Activated CD8-positive, alpha-beta memory T cell treated with anti-CD3 and anti-CD28 coated beads for 24 hours (primary cell): ENCODE data around the gene GSC2.

Experiments used
- DNase-seq: peaks from one replicate; pipeline ENCODE4 v3.0.0-alpha.2; 2020

Gene GSC2

DNA sequence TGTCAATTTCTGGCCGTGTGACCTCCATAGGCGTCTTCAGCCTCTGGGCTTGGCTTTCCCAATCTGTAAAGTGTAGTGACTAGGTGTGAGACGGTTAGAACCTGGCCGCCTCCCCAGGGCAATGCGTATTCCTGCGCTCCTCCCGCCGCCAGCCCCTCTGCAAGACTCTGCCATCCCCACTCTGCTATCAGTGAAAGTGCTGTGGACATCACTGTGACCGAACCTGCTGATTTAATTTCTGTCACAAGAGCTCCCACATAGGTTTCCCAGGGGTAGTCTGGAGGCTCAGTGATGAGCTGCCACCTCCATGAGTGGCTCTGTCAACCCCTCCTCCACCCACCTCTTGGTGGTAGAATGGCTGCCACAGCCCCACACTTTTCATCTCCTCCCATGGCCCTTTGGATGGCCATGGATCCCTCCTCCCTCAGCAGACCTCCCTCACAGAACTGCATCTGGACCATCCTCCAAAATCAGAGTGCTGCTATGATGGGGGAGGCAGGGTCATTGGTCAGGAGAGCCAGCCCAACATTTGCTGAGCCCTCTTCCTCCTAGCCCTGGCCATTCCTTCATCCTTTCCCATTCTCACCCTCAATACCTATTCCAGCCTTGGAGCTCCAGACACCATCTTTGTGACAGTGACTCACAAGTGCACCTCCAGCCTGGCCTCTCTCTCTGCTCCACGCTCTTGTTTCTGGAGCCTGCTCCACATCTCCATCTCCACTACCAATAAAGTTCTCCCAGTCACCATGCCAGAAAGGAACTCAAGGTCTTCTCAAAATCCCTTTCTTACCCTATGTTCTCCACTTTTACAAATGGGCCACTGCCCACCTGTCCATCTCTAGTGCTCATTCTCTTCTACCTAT, 1.5 kb upstream of the GSC2 start:
- no peak for DNase-seq

DNA sequence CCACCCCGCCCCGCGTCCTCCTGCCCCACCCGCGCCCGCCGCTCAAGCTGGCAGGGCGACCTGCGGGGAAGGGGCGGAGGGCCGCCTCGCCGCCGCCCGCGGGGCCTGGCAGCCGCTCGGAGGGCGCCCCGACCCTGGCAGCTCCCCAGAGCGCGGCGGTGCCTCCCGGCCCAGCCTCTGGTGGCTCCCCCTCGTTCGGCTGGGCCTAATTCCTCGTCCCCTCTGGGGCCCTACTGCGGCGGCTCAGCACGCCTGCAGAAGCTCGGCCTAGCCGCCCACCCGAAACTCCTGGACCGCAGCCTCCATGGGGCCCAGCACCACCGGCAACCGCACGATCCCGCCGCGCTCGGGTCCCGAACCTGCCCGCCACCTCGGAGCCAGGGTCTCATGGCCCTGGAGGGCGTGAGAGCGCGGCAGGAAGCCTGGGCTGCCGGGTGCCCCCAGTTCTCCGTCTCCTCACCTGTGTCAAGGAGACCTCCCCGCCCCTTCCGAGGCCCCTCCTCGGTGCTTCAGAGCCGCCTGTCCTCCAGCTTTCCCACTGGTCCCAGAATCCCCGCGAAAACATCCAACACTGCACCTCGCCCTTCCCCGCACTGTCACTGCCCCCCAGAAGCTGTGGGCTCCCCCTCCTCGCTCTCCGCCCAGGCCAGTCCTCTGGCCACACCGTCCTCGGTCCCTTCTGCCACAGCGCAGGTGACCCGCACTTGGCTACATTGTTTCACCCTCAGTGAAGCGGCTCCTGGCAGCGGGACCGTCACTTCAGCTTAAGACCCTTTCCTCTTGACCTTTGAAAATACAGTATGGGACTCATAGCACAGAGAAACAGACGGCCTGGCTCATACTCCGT, 613 bp upstream of the GSC2 start:
- DNase-seq = no peak

DNA sequence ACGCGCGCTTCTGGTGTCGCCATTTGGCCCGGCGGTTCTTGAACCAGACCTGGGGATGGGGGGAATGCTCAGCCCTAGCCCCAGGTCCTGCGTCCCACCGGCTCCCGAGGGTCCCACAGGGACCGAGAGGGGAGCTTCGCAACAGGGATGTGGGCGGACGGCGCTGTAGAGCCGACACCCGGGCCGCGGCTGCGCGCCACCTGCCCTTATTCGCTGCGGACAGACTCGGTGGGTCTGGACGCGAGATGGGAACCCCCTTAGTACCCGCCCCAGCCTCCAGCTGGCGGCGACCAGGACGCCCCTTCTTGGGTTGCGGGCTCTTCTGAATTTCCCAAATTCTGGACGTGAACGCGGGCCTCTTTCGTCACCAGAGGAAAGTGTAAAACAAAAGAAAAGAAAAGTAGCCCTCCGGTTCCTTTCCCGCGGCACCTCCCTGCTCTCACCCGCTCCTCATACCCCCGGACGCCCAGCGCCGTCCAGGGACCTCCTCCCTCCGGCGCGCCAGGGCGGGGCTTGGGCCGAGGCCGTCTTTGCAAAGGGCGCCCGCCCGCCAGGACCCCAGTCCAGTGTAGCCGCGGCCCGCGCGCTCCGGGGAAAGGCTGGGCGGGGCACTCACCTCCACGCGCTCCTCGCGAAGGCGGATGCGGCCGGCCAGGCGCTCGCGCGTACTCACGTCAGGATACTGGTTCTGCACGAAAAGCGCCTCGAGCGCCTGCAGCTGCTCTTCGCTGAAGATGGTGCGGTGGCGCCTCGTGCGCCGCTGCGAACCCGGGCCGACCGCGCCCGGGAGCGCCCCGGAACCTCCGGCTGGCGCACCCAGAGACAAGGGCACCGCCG, 827 bp downstream of the GSC2 start:
- no peak for DNase-seq

DNA sequence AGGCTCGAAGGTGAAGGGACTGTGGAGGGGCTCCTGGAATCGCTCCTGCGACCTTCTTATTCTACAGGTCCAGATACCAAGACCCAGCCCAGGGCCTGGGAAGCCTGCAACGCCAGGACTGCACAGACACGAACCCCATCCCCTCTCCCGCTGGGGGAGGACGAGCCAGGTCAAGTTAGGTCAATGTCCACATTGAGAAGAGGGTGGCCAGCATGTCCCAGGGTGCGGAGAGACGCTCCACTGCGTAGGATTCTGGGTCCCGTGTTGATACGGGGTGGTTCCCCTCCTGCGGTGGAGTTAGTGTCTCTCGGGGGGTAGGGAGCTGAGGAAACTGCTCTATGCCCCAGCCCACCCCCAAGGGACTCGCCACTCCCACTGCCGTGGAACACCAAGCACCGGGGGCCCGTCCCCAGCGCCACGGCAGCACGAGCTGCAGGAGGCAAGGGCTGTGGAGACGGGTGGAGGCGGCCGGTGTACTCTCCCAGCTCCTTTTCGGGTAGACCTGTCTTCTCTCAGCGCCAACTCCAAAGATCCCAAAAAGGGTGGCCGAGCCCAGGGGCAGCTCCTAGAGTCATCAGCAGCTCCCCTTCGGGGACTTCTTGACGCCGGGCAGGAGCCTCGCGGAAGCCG, 1.6 kb downstream of the GSC2 start:
- no peak for DNase-seq

DNA sequence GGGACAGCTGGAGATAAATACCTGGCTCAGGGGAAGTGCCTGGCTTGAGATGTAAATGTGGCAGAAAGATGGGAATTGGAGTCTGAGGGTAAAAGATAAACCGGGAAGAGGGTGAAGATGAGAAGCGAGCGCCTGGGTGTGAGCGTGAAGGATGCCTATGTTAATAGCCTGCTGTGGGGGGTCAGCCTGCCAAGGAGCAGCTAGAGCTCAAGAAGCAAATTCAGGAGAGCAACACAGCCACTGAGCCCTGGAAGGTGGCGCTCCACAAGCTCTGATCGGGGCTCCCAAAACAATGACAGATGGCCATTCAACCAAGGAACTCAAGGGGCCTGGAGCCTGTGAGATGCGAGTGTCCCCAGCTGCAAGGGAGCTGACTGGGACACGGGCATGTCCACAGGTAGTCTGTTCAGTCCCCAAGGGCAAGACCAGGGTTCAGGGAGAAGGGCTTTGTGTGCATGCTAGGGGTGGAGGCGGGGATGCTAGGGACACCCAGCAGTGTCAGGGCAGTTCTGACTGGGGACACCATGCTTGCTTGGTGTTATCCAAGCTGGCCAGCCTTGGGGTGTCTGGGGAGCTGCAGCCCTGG, 2.8 kb downstream of the GSC2 start:
- no peak for DNase-seq

DNA sequence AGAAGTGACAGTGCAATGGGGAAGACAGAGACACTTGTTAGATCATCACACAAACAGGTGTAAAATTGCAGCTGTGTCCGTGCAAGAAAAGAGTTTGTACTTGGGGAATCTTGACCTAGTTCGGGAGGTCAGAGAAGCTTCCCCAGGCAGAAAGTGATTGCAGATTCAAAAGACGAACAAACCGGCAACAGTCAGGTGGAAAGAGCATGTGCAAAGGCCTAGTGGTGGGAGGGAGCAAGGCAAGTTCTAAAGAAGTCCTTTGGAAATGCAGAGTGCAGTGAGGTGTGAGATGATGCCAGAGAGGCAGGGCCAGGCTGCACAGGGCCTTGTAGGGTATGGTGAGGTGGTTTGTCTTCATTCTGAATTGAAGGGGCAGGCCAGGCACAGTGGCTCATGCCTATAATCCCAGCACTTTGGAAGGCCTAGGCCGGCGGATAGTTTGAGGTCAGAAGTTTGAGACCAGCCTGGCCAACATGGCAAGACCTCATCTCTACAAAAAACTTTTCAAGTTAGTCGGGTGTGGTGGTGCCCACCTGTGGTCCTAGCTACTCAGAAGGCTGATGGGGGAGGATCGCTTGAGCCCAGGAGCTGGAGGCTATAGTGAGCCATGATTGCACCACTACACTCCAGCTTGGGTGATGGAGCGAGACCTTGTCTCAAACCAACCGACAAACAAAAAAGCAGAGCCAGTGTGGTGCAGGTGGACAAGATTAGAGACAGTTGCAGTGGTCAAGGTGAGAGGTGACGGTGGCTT, 3.7 kb downstream of the GSC2 start:
- DNase-seq = no peak

DNA sequence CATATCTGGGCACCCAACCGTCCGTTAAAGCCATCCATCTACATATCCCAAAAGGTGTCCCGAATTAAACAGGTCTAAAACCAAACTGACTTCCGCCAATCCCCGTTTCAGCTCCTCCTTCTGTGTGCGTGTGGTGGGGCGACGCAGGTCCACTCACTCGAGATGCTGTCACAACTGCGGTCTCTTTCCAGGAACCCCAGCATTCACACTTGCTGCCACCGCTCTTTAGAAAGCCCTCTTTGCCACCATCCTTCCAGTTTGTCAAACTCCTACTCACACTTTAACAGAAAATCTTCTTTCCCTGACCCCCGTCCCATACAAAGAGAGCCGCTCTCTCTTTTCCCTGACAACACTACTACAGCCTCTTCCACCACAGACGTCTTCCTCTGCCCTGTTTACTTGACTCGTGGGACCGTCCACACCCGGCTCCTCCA, 6.1 kb downstream of the GSC2 start:
- DNase-seq = no peak

DNA sequence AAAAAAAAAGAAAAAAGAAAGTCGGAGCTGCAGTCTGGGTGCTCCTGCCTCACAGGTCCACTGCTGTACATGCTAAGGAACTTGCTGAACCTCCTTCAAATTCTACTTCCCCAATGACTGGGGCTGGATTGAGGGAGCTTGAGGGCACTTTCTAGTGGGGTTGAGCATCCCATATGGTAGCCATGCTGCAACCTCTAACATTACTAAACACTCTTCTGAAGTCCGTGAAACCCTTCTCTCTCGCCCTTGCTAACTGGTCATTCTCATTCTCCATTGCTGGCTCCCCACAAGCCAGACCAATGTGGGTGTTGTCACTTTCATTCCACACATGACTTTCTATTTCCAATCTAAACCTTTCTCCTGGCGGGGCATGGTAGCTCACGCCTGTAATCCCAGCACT, 6.9 kb downstream of the GSC2 start:
- DNase-seq = no peak

DNA sequence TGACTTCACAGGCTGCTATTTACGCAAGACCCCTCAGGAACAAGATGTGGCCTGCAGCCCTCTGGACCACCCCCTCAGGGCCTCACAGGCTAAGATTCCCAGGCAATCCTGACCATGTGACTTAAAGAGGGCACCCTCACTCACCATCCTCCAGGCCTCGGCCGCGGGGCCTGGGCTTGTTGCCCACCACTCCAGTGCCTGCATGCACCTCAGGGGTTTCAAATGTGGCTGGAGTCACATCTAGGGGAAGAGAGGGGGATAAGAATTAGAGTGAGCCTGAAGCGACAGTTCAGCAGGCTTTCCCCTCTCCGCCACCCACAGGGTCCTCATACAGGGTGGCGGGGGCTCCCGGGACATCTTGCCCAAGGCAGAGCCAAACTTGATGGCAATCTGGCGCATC, 7.7 kb downstream of the GSC2 start:
- DNase-seq = no peak

DNA sequence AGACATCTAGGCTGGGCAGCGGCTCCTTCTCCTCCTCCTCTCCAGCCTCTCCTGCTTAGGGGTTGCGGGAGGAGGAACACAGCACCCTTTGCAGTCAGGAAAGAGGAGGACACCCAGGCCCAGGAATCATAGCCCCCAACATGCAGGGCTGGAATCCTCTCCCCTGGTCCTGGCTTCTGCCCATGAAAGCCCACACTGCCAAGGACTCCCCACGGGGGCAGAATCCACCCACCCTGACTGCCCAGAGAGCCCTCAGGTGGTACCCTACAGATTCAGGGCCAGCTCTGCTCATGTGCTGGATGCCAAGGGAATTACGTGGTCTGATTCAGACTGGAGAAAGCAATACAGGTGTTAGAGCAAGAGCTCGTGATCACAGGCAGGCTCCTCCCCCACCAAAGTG, 10.1 kb downstream of the GSC2 start:
- no peak for DNase-seq

DNA sequence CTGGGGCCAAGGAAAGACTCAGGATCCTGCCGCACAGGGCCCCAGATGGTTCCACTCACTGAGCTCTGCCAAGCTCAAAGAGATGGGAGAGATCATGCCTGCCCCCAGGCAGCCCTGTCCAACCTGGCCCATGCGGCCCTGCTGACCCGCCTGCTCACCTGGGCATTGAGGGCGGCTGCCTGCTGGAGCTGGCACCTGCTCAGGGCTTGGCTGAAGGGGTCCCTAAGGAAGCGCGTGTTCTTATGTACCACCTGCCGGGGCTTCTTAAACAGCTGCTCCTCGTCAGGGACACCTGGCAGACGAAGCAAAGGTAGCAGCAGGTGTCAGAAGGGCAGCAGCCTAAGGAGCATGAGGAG, 11.1 kb downstream of the GSC2 start:
- DNase-seq = no peak

DNA sequence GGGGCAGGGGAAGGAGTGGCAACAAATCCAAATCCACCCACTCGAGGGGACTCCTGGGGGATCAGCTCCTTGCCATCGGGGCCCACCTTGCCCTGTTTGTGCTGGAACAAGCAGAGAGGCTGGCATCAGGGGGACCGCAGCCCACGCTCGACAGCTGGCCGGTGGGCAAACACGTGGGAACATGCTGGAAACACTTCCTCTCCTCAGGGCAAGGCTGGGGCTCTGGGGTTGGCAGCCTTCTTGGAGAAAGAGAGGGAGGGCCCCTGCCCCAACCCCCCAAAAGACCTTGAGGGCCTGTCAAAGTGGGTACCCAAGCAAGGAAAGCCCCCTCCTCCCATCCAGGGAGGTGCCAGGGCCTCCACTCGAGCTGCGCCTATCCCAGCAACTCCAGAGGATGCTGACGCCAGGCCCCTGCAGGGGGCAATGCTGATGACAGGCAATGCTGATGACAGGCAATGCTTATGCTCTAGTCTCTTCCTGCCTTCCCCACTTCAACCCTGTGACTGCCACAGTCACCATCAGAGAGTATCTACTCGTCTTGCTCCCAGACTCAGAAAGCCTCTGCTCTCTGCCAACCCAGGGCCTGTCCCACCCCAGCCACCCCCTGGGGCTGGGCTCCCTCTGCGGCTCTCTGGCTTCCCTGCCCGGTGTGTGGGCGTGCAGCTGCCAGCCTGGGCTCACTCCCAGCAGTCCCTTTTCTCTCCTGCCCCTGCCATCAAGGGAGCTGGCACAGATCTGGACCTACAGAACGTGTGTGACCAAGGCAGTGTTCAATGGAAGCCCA, 11.7 kb downstream of the GSC2 start:
- no peak for DNase-seq

DNA sequence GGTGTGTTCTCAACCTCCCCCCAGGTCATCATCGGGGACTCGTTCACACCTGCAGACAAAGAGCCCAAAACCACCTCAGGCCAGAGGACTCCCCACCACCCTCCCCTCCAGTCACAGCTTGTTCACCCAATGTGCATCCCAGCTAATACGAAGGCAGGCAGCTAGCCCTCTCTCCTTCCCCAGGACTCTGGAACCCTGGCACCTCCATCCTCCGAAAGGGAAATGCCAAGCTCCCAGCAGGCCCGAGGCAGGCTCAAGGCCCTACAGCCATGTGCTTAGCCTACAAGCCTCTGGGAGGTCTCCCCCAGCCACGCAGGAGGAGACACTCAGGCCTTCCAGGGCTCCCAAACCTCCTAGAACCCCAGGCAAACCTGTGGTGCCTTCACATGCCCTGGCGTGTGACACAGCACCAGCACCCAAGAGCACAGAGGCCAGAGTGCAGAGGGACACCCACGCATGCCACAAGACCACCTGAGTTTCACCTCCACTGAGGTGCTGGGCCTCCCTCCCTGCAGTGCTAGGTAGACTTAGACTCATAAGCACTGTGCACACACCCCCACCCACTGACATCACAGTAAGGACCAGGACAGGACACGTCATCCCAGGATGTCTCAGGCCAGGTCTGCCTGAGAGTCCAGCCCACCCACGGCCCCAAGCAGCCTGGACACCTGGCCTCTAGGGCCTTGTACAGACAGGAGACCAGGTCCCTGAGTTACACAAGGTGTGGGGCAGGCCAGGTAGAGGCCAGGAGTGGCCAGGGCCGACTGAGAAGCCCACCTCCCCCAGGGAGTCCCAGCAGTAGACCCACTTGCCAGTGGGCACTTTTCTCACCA, 12.5 kb downstream of the GSC2 start:
- DNase-seq = no peak

DNA sequence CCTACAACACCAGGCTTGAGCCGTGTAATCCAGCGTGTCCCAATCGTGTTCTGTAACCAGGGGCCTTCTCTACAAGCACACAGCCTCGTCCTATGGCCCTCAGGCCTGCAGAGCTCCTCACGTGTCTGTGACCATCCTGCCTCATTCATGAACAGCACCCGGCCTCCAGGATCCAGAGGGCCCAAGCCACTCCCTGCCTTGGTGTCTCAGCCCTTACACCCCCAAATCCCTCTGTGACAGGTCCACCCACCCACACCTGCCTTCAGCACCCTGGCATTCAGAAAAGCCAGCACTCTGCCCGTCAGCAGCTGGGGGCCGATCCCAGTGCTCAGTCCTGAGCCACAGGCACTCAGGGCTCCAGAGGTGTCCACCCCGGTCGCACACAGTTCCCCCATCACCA, 13.2 kb downstream of the GSC2 start:
- DNase-seq = no peak

DNA sequence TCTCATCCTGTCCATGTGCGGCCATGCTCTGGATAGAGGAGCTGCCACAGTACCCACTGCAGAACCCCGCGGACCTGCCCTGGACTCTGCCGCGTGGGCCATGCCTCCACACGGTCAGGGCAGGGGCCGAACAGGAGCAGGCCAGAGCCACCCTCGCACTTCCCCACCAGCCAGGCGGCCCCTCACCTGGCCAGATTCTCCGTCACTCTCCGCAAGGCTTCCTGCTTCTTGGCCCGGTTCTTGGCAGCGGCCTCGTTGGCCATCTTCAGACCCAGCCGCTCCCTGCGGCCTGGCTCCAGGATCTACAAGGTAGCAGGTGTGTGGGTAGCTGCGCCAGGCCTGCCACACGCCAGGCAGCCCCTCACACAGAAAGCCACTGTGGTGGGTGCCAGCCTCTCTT, 15.2 kb downstream of the GSC2 start:
- DNase-seq = no peak

DNA sequence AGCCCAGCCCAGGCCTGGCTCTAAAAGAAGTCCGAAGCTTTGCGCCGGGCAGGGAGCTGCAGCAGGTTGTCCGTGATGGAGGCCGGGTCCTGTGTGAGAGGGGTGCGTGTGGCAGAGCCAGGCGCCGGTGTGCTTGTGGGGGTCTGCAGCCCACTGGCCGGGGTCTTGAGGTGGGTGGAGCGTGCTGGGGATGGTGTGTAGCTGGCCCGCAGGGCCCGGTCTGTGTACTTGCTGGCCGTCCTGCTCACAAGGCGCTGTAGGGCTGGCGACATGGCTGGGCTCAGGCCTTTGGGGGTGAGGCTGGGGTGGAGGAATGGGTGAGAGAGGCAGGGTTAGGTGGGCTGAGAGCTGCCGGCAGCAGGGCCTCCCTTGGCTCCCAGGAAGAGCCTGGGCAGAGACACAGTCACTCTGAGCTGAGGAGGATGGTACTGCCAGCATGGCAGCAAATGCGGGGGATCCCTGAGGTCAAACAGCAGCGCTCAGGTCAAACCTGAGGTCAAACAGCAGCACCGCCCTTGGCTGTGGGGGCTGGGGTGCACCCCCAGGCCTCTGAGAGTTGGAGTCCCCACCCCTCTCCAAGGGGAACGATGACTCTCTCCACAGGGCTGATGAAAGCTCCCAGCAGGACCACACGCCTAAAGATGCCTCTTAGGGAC, 15.8 kb downstream of the GSC2 start:
- DNase-seq = no peak

DNA sequence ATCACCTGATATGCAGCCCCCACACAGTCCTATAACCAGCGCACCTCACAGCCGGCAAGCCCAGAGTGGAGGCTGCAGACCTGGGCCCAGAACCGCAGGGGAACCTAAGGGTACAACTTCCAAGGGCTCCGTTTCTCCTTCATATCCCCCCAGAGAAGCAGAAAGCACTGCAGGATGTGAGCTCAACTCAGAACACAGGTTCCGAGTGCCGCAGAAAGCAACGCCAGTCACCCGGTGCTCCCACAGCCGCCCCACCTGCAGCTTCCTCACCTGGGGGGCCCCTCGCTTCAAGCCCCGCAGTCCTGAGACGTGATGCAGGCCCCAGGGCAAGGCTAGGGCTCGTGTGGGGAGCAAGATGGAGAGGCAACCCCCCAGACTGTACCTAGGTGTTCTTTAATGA, 16.5 kb downstream of the GSC2 start:
- DNase-seq = no peak

DNA sequence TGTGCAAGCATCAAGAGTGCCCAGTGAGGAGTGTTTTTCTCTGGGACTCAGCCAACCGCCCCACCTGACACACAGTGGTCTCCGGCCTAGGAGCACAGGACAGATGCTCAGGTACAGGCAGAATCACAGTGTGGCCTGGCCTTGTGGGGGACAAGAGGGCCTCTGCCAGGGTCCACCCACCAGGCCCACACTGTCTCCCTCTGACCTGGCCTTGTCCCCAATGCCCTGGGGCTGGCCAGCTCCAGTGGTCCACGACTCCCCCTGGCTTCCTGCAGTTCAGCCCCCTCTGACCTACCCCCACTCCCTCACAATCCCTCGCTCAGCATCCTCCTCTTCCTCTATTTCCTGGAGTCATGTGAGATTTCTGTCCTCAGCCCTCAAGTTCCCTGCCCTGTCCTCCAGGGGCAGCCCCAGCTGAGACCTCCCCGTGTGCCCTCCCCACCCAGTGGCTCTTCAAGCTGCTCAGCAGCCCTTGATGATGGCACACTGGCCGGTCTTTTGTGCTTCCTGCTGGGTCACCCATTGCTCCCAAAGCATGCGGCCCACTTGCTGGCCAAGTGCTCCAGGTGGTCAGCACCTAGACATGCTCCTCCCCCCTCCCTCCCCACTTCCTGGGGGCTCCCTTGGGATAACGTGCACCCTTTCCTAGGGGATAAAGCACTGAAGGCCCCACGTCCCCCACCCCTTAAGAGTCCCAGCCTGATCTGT, 17.2 kb downstream of the GSC2 start:
- no peak for DNase-seq

DNA sequence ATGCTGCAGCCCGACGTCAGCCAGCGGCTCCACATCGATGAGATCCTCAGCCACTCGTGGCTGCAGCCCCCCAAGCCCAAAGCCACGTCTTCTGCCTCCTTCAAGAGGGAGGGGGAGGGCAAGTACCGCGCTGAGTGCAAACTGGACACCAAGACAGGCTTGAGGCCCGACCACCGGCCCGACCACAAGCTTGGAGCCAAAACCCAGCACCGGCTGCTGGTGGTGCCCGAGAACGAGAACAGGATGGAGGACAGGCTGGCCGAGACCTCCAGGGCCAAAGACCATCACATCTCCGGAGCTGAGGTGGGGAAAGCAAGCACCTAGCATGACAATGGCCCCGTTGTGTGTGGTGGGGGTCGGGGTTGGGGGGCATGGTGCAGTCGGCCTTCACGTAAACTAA, 17.9 kb downstream of the GSC2 start:
- no peak for DNase-seq
